Activated CD4-positive, alpha-beta T cell treated with anti-CD3 and anti-CD28 coated beads, Interleukin-2, amount 50 U/mL, for 48 hours (primary cell): ENCODE measurements around the gene KRT33A.
"Not testable (repeated sequence)": the region's sequence is repeated elsewhere in the genome, so short reads cannot be mapped to it uniquely, and the experiment has no call there.

Source experiments
- DNase-seq, 2 experiments: peaks; one replicate each; pipeline ENCODE4 v3.0.0-alpha.2; 2020

KRT33A gene

GRCh38 chr17:41350381-41350878, at the start of gene KRT33A:
KRT33A (minus strand) TSS chr17:41350828; CDS start chr17:41350767, 61 bp downstream.
- not testable (repeated sequence) for DNase-seq

- no peak for DNase-seq
Measured at GRCh38 chr17:41396996-41397660, 46.5 kb upstream of the KRT33A start, which contains the start of gene KRT31. KRT31 (minus strand) TSS chr17:41397608; CDS start chr17:41397539, 69 bp downstream.

- DNase-seq: no peak
Measured at GRCh38 chr17:41396340-41396739, 45.7 kb upstream of the KRT33A start.

GRCh38 chr17:41395611-41396010, 45.0 kb upstream of the KRT33A start:
- no peak for DNase-seq

- DNase-seq: not testable (repeated sequence)
Measured at GRCh38 chr17:41395044-41395443, 44.4 kb upstream of the KRT33A start.

GRCh38 chr17:41394254-41394996, 43.8 kb upstream of the KRT33A start:
- DNase-seq: no peak

GRCh38 chr17:41393826-41394225, 43.2 kb upstream of the KRT33A start:
- no peak for DNase-seq

- DNase-seq: no peak
Measured at GRCh38 chr17:41393294-41393693, 42.7 kb upstream of the KRT33A start.

GRCh38 chr17:41392278-41392677, 41.6 kb upstream of the KRT33A start:
- no peak for DNase-seq

GRCh38 chr17:41391535-41391934, 40.9 kb upstream of the KRT33A start:
- DNase-seq: no peak

GRCh38 chr17:41390411-41390938, 39.8 kb upstream of the KRT33A start:
- no peak for DNase-seq

- DNase-seq: no peak
Measured at GRCh38 chr17:41387670-41388069, 37.0 kb upstream of the KRT33A start.

GRCh38 chr17:41386227-41386626, 35.6 kb upstream of the KRT33A start:
- no peak for DNase-seq

- no peak for DNase-seq
Measured at GRCh38 chr17:41383690-41384089, 33.1 kb upstream of the KRT33A start.

- DNase-seq: no peak
Measured at GRCh38 chr17:41382394-41382793, 31.8 kb upstream of the KRT33A start.

- not testable (repeated sequence) for DNase-seq
Measured at GRCh38 chr17:41381943-41382342, 31.3 kb upstream of the KRT33A start, which contains the start of gene KRT34. KRT34 (minus strand) TSS chr17:41382306; CDS start chr17:41382246, 60 bp downstream.

- DNase-seq: not testable (repeated sequence)
Measured at GRCh38 chr17:41380091-41380490, 29.5 kb upstream of the KRT33A start.

- no peak for DNase-seq
Measured at GRCh38 chr17:41377546-41377945, 26.9 kb upstream of the KRT33A start.

GRCh38 chr17:41369713-41370112, 19.1 kb upstream of the KRT33A start, which contains the start of gene KRT33B:
KRT33B (minus strand) TSS chr17:41369813; CDS start chr17:41369750, 63 bp downstream.
- DNase-seq: no peak

GRCh38 chr17:41369023-41369422, 18.4 kb upstream of the KRT33A start:
- no peak for DNase-seq

- no peak for DNase-seq
Measured at GRCh38 chr17:41367426-41368075, 16.9 kb upstream of the KRT33A start.

- no peak for DNase-seq
Measured at GRCh38 chr17:41366070-41366469, 15.4 kb upstream of the KRT33A start.

- DNase-seq: no peak
Measured at GRCh38 chr17:41363881-41364280, 13.3 kb upstream of the KRT33A start.
